ENCODE measurements around the gene CLOCK.

The CLOCK gene

GRCh38 chr4:55485821-55486220 lies 60.9 kb downstream of the CLOCK start (continued):
- TF ChIP-seq, protein P1, sequence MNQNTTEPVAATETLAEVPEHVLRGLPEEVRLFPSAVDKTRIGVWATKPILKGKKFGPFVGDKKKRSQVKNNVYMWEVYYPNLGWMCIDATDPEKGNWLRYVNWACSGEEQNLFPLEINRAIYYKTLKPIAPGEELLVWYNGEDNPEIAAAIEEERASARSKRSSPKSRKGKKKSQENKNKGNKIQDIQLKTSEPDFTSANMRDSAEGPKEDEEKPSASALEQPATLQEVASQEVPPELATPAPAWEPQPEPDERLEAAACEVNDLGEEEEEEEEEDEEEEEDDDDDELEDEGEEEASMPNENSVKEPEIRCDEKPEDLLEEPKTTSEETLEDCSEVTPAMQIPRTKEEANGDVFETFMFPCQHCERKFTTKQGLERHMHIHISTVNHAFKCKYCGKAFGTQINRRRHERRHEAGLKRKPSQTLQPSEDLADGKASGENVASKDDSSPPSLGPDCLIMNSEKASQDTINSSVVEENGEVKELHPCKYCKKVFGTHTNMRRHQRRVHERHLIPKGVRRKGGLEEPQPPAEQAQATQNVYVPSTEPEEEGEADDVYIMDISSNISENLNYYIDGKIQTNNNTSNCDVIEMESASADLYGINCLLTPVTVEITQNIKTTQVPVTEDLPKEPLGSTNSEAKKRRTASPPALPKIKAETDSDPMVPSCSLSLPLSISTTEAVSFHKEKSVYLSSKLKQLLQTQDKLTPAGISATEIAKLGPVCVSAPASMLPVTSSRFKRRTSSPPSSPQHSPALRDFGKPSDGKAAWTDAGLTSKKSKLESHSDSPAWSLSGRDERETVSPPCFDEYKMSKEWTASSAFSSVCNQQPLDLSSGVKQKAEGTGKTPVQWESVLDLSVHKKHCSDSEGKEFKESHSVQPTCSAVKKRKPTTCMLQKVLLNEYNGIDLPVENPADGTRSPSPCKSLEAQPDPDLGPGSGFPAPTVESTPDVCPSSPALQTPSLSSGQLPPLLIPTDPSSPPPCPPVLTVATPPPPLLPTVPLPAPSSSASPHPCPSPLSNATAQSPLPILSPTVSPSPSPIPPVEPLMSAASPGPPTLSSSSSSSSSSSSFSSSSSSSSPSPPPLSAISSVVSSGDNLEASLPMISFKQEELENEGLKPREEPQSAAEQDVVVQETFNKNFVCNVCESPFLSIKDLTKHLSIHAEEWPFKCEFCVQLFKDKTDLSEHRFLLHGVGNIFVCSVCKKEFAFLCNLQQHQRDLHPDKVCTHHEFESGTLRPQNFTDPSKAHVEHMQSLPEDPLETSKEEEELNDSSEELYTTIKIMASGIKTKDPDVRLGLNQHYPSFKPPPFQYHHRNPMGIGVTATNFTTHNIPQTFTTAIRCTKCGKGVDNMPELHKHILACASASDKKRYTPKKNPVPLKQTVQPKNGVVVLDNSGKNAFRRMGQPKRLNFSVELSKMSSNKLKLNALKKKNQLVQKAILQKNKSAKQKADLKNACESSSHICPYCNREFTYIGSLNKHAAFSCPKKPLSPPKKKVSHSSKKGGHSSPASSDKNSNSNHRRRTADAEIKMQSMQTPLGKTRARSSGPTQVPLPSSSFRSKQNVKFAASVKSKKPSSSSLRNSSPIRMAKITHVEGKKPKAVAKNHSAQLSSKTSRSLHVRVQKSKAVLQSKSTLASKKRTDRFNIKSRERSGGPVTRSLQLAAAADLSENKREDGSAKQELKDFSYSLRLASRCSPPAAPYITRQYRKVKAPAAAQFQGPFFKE (tag by site-specific recombination; IDR thresholded peaks at IDR 0.05; ENCODE audit: borderline replicate concordance) = no peak
- no peak for TF ChIP-seq ZNF248 (tag by site-specific recombination; IDR thresholded peaks at IDR 0.05)
- TF ChIP-seq KLF7 (tag by site-specific recombination; IDR thresholded peaks at IDR 0.05; ENCODE audit: borderline replicate concordance) = no peak
- no peak for TF ChIP-seq ZNF184 (tag by site-specific recombination; IDR thresholded peaks at IDR 0.05)
- no peak for TF ChIP-seq ZNF362 (tag by site-specific recombination; IDR thresholded peaks at IDR 0.05)
- TF ChIP-seq PBX3 (CRISPR knock-in tag; IDR thresholded peaks at IDR 0.05) = no peak
- no peak for TF ChIP-seq ZSCAN16 (tag by site-specific recombination; IDR thresholded peaks at IDR 0.05)
- TF ChIP-seq ZNF610 (tag by site-specific recombination; IDR thresholded peaks at IDR 0.05; ENCODE audit: borderline replicate concordance) = no peak

DNA sequence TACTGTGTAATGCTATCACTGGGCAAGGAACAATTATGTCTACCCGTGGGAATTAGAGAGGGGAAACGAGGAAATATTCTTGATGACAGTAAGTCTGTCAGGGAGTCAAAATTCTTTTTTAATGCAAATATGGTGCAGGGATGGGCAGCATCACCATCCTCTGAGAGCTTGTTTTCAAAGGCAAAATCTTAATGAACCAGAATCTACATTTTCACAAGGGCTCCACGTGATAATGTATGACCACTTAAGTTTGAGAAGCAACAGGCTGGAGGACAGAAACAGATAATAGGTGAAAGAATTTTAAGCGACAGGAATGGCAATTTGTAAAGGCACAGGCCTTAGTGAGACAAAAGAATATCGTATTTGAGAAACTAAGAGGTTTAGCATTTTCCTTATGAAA lies 63.4 kb downstream of the CLOCK start:
- ChIA-PET POLR2A (no interaction called here), CTCF (no interaction called here)
- Histone ChIP-seq H3K4me3 (ENCODE audit: low read depth, low read length) (no peak overlapping the region), H3K27ac (ENCODE audit: extremely low read depth, low read depth, low read length) (no peak overlapping the region), H3K36me3 (ENCODE audit: control insufficient read depth in 2 of 2, insufficient read depth in 1 of 2, low read length in 2 of 2) (peaks cover 0 to 18% of the 10 kb centered on the region in 2 experiments; a peak in 1 of 3 replicates), H3K4me1 (ENCODE audit: control insufficient read depth, insufficient read depth, low read length) (no peaks in the 10 kb centered on the region), H3K9me3 (ENCODE audit: control insufficient read depth, insufficient read depth, low read depth, low read length) (no peaks in the 10 kb centered on the region)
- TF ChIP-seq, protein P2, sequence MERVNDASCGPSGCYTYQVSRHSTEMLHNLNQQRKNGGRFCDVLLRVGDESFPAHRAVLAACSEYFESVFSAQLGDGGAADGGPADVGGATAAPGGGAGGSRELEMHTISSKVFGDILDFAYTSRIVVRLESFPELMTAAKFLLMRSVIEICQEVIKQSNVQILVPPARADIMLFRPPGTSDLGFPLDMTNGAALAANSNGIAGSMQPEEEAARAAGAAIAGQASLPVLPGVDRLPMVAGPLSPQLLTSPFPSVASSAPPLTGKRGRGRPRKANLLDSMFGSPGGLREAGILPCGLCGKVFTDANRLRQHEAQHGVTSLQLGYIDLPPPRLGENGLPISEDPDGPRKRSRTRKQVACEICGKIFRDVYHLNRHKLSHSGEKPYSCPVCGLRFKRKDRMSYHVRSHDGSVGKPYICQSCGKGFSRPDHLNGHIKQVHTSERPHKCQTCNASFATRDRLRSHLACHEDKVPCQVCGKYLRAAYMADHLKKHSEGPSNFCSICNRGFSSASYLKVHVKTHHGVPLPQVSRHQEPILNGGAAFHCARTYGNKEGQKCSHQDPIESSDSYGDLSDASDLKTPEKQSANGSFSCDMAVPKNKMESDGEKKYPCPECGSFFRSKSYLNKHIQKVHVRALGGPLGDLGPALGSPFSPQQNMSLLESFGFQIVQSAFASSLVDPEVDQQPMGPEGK (tag by site-specific recombination; IDR thresholded peaks at IDR 0.05) = no peak
- TF ChIP-seq SCRT2 (tag by site-specific recombination; IDR thresholded peaks at IDR 0.05) (0 out of 2 replicates have a peak, but pooled peaks have one; percentile 17), ZNF24 (tag by site-specific recombination; IDR thresholded peaks at IDR 0.05) (no peak)

GRCh38 chr4:55475394-55476243 lies 71.1 kb downstream of the CLOCK start:
- ChIA-PET POLR2A (no interaction called here), CTCF (no interaction called here)
- Histone ChIP-seq H3K36me3 (ENCODE audit: control insufficient read depth in 2 of 2, insufficient read depth in 1 of 2, low read length in 2 of 2) (peaks cover 0 to 42% of the 10 kb centered on the region in 2 experiments; a peak in 2 of 3 replicates), H3K9me3 (ENCODE audit: control insufficient read depth, insufficient read depth, low read depth, low read length) (no peaks in the 10 kb centered on the region), H3K4me3 (ENCODE audit: low read depth, low read length) (no peak overlapping the region), H3K27ac (ENCODE audit: extremely low read depth, low read depth, low read length) (no peak overlapping the region), H3K4me1 (ENCODE audit: control insufficient read depth, insufficient read depth, low read length) (no peaks in the 10 kb centered on the region)
- no peak for TF ChIP-seq ZNF121 (tag by site-specific recombination; IDR thresholded peaks at IDR 0.05)
- TF ChIP-seq ZNF248 (tag by site-specific recombination; IDR thresholded peaks at IDR 0.05) = no peak
- no peak for TF ChIP-seq ZNF174 (tag by site-specific recombination; IDR thresholded peaks at IDR 0.05)
- no peak for TF ChIP-seq ZNF670 (tag by site-specific recombination; IDR thresholded peaks at IDR 0.05; ENCODE audit: low read depth)
- no peak for TF ChIP-seq ZNF610 (tag by site-specific recombination; IDR thresholded peaks at IDR 0.05; ENCODE audit: borderline replicate concordance)
- no peak for TF ChIP-seq ZNF155 (tag by site-specific recombination; IDR thresholded peaks at IDR 0.05)
- TF ChIP-seq ZNF140 (tag by site-specific recombination; IDR thresholded peaks at IDR 0.05) = no peak
- TF ChIP-seq WT1 (tag by site-specific recombination; IDR thresholded peaks at IDR 0.05) = no peak
- TF ChIP-seq SP2 (tag by site-specific recombination; IDR thresholded peaks at IDR 0.05) = no peak
- TF ChIP-seq ZNF510 (tag by site-specific recombination; IDR thresholded peaks at IDR 0.05; ENCODE audit: insufficient replicate concordance) = no peak
- no peak for TF ChIP-seq ZNF423 (tag by site-specific recombination; IDR thresholded peaks at IDR 0.05)

Data from HEK293 (cell line).